ENCODE measurements around the gene MT1F. TPM values are rescaled to one million over a fixed set of nuclear protein-coding genes. Genes with fewer than 3 reads are reported as not detected.
"Not testable (repeated sequence)": the region's sequence is repeated elsewhere in the genome, so short reads cannot be mapped to it uniquely, and the experiment has no call there.

The MT1F gene
- total RNA-seq, 1 donor = 4.6 TPM

DNA sequence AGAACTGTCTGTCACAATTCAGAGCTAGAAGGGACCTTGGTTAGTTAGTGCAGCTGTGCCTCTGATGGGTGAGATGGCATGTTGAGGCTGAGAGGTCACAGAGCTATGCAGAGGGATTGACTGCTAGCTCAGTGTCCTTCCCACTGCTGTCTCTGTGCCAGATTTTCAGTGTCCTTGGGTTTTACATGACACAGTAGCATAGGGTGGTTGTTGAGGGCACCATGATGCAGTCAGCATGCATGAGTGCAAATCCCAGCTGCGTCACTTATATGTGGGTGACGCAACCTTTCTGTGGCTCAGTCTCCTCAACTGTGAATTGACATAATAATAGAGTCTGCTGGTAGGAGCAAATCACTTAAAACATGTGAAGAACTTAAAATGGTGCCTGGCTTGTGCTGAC is 16.6 kb upstream of the MT1F start:
- no peak for DNase-seq (ENCODE audit: low read depth in 2 of 3, low spot score in 2 of 3)

- no peak for DNase-seq (ENCODE audit: low read depth in 2 of 3, low spot score in 2 of 3)
These were observed 14.5 kb upstream of the MT1F start for GRCh38 chr16:56643080-56643778.

- DNase-seq (ENCODE audit: low read depth in 2 of 3, low spot score in 2 of 3) = no peak
These were observed 13.9 kb upstream of the MT1F start for GRCh38 chr16:56643833-56644232.

- DNase-seq (ENCODE audit: low read depth in 2 of 3, low spot score in 2 of 3) = no peak
These were observed 12.4 kb upstream of the MT1F start for GRCh38 chr16:56645311-56645710.

DNA sequence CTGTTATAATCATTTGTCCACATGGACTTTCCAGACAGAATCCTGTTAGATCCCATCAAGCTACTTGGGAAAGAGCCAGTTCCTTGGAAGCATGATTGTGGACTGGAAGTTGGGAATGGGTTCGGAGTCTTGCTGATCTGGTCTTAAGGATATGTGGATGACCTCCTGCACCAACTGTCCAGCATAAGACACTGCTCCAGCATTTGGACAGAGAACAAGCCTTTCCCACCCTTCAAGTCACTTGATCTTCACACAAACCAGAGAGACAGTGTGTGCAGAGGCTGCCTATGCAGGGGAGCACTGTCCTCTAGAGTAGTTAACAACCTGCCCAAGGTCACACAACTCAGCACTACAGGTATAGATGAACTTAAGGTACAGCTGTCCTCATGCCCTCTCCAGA is 11.9 kb upstream of the MT1F start:
- DNase-seq (ENCODE audit: low read depth in 2 of 3, low spot score in 2 of 3) = no peak

DNA sequence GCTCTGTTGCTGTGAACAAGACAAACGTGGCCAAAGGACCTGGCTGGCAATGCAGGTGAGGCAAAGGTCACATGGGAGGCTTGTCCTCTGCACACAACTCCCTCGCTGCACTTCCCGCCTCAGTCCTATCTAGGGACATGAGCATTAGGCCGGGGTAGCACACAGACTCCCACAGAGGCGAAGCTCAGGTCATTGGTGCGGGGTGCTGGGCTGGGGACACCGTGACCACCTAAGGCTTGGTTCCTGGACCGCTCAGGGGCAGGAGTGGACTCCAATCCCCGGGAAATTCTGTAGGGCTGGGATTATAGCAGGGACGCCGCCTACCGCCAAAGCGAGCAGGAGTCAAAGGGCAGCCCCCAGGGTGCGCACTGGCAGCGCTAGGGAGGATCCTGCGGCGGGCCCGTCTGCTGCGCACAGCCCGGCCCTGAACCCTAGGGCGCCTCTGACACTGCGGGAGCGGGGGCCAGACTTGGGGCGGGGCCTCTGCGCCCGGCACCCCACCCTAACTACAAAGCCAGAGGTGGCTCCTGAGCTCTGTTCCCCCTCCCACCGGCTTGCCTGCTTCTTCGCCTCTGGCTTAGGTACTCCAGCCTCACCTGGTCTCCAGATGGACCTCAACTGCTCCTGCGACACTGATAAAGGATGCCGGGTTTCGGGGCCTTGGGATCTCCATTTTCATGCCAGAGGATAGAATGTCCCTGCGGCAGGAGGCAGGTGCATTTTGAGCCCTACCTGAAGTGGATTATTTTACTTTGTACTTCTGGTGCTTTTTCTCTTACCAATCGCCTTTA is 9.9 kb upstream of the MT1F start:
- DNase-seq (ENCODE audit: low read depth in 2 of 3, low spot score in 2 of 3) = no peak

- no peak for DNase-seq (ENCODE audit: low read depth in 2 of 3, low spot score in 2 of 3)
These were observed 8.5 kb upstream of the MT1F start for GRCh38 chr16:56649271-56649670.

GRCh38 chr16:56649820-56650219 is 7.9 kb upstream of the MT1F start:
- DNase-seq (ENCODE audit: low read depth in 2 of 3, low spot score in 2 of 3) = no peak

GRCh38 chr16:56651586-56651985 is 6.2 kb upstream of the MT1F start, which contains the start of gene MT1B:
TSS of gene MT1B (plus strand) at chr16:56651886. CDS start at chr16:56651954, 68 bp downstream.
- no peak for DNase-seq (ENCODE audit: low read depth in 2 of 3, low spot score in 2 of 3)

GRCh38 chr16:56652600-56652999 is 5.2 kb upstream of the MT1F start:
- no peak for DNase-seq (ENCODE audit: low read depth in 2 of 3, low spot score in 2 of 3)

DNA sequence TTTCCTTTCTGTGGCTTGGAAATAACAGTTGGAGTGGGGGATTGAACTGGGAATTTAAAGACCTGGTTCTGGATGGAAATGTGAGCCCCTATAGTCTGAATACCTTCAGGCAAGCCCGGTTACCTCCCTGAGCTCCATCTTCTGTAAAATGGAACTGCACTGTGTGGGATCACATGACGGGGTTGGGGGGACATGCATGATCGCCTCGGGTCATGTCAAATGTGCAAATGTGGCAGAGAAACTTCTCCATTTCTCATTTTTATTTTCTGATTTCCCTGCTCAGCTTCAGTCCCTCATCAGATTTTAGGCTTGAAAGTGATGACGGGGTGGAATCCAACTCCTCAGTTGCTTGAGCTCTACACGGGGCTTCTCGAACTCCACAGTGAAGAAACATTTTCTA is 4.5 kb upstream of the MT1F start:
- DNase-seq (ENCODE audit: low read depth in 2 of 3, low spot score in 2 of 3) = no peak

- no peak for DNase-seq (ENCODE audit: low read depth in 2 of 3, low spot score in 2 of 3)
These were observed 642 bp downstream of the MT1F start for GRCh38 chr16:56658327-56658875.

DNA sequence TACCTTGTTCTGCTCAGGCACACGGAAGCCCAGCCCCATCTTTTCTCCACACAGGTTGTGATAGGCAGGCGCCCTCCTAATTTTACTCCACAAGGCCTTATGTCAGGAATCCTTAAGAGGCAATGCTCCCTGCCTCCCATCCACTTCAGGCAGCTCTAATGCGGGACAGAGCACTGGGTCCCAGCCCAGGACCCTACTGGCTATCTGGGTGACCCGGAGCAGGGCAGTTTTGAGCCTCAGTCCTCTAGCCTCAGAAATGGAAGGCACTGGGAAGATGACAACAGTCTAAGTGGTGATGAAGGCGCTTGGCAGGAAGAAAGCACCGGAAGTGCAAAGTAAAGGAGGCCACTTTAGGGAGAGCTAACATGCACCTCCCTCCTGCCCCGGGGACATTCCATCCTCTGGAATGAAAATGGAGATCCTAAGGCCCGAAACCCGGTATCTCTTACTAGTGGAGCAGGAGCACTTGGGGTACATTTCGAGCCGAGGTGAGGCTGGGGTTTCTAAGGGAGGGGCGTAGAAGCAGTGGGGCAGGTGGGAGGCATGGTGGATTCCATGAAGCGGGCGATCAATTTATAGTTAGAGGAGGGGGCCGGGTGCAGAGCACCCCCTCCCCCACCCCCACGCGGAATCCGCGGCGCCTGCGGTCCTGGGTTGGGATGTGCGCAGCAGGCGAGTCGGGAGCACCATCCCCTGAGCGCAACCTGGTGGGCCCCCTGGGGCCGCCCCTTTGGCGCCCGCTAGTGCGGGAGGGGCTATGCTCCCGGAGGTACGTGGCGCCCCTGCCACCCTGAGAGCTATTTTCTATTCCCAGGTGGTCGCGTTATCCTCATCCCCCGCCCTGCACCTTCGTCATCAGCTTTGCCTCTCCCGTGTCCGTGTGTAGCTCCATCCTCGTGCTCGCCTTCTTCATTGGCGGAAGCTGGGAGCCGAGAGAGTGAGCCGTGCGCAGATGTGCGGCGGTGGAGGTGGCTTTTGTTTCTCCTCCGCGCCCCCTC is 4.9 kb downstream of the MT1F start:
- no peak for DNase-seq (ENCODE audit: low read depth in 2 of 3, low spot score in 2 of 3)

DNA sequence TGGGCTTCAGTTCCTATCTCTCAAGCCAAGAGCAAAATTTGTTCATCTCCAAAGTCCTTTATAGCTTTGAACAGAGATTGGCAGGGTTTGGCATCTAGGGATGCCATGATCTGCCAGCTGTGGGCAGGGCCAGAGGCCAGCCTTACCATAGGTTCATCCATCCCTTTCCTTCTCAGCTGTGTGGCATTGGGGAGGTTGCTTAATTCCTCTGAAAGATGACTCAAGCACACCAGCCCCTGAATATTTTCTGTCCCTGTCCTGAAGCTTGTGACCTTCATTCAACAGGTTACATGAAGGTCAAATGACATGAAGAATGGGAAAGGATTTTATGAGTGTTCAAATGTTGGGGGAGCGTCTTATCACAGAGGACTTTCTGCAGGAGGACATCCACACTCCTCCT is 6.7 kb downstream of the MT1F start:
- no peak for DNase-seq (ENCODE audit: low read depth in 2 of 3, low spot score in 2 of 3)

- DNase-seq (ENCODE audit: low read depth in 2 of 3, low spot score in 2 of 3) = not testable (repeated sequence)
These were observed 7.8 kb downstream of the MT1F start for GRCh38 chr16:56665286-56666261.

DNA sequence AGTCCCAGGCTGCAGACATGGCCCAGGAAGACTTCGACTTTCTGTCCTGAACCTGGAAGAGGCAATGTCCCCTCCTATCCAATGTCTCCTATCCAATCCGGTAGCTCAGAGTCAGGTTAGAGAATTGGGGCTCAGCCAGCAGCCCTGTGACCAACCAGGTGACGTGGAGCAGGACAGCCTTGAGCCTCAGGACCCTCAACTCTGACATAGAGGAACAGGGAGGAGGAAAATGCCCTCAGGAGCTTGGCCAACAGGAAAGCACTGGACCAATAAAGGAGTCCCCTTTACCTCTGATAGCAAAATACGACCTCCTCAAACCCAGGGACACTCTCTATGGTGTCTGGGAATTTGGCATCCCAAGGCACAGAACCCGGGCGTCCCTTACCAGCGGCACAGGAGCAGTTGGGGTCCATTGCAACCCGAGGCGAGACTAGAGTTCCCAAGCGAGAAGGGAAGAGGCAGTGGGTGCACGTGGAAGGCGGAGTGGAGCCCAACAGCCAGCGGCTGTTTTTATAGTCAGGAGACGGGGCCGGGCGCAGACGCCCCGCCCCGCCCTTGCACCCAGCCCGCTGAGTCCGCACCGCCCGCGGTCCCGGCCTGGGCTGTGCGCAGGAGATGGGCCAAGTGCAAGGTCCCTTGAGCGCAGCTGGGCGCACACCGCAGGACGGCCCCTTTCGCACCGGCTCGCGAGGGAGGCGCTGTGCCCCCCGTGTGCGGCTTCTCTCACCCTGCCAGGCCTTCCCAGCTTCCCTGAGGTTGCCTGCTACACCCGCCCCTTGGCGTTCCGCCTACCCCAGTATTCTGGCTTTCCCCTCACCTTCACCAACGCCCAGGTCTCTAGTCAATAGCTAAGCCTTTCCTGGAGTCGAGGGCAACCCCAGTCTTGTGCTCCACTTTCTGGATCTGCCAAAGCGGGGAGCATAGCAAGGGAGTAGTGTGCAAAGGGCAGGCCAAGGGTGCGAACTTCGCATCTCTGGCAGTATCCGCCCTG is 10.1 kb downstream of the MT1F start, which contains the start of gene MT1G:
Gene MT1G, minus strand, starts transcription at position 485 of the 991 bp plus-strand sequence. Its CDS starts 72 bp downstream, at position 413.
- peak in 2 of 3 donors; percentile 29 to 55 for DNase-seq (ENCODE audit: low read depth in 2 of 3, low spot score in 2 of 3)

DNA sequence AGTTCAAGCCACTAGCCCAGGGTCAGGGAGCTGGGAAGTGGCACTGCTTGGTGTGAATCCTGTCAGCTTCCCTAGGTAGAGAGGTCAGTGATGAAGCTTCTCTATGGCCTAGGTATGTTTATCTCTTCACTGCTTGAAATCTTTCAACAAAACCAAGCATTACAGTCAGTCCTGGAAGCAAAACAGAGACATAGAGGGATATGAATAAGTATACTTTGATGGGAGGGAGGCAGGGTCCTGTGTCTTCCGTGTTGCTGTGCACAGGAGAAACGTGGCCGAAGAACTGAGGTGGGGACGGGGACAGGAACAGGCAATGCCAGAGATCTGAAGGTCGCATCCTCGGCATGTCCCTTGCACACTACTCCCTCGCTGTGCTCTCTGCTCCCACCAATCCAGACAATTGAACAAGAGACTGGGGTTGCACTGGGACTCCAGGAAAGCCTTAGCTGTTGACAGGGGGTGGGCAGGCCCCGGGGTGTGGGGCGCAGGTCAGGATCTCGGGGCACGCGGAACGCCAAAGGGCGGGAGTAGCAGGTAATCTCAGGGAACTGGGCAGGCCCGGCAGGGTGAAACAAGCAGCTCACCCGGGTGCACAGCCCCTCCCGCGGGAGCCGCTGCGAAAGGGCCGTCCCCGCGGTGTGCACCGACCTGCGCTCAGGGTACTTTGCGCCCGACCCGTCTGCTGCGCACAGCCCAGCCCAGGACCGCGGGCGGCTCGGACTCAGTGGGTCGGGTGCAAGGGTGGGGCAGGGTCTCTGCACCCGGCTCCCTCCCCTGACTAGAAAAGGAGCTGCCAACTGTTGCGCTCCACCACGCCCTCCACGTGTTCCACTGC is 11.5 kb downstream of the MT1F start, which contains the start of gene MT1H:
Gene MT1H, plus strand, starts transcription at position 810 of the 835 bp plus-strand sequence. CDS start 71 bp downstream, outside the sequence.
- no peak for DNase-seq (ENCODE audit: low read depth in 2 of 3, low spot score in 2 of 3)
